Nephron progenitor cell (in vitro differentiated cells): ENCODE results near the gene SP2.

Source experiments
- DNase-seq: peaks from one replicate; pipeline ENCODE4 v3.0.0; 2021
- H3K27ac Mint-ChIP-seq: 2 replicates; pipeline ENCODE4 v1.8.0; 2021; ENCODE audit warnings: mild to moderate bottlenecking, moderate library complexity, mixed read lengths
- H3K27me3 Mint-ChIP-seq: 2 replicates; pipeline ENCODE4 v1.8.0; 2021; ENCODE audit warnings: mild to moderate bottlenecking, low read depth, mixed read lengths; ENCODE audit not compliant: poor library complexity
- H3K36me3 Mint-ChIP-seq: 2 replicates; pipeline ENCODE4 v1.8.0; 2021; ENCODE audit warnings: low read depth, mixed read lengths
- H3K4me1 Mint-ChIP-seq: 2 replicates; pipeline ENCODE4 v1.8.0; 2021; ENCODE audit warnings: mixed read lengths
- H3K4me3 Mint-ChIP-seq: 2 replicates; pipeline ENCODE4 v1.8.0; 2021; ENCODE audit warnings: mild to moderate bottlenecking, moderate library complexity, mixed read lengths
- H3K9me3 Mint-ChIP-seq: 2 replicates; pipeline ENCODE4 v1.8.0; 2021; ENCODE audit warnings: mild to moderate bottlenecking, moderate library complexity, mixed read lengths
- TF ChIP-seq, protein P1 (sequence below): fragments of 200-600 bp; sonication (generic); IDR thresholded peaks from 2 replicates; pipeline ENCODE4 v1.5.0; 2021; ENCODE audit warnings: antibody characterized with exemption

Gene SP2

GRCh38 chr17:47949946-47950345 lies 53.9 kb downstream of the SP2 start:
- Mint-ChIP-seq H3K4me1 (peaks cover 17% of the 10 kb centered on the region), H3K27ac (no peak overlapping the region), H3K36me3 (no peaks in the 10 kb centered on the region), H3K9me3 (no peaks in the 10 kb centered on the region), H3K27me3 (peaks cover 7% of the 10 kb centered on the region), H3K4me3 (no peak overlapping the region)
- DNase-seq = no peak
- TF ChIP-seq, protein P1, sequence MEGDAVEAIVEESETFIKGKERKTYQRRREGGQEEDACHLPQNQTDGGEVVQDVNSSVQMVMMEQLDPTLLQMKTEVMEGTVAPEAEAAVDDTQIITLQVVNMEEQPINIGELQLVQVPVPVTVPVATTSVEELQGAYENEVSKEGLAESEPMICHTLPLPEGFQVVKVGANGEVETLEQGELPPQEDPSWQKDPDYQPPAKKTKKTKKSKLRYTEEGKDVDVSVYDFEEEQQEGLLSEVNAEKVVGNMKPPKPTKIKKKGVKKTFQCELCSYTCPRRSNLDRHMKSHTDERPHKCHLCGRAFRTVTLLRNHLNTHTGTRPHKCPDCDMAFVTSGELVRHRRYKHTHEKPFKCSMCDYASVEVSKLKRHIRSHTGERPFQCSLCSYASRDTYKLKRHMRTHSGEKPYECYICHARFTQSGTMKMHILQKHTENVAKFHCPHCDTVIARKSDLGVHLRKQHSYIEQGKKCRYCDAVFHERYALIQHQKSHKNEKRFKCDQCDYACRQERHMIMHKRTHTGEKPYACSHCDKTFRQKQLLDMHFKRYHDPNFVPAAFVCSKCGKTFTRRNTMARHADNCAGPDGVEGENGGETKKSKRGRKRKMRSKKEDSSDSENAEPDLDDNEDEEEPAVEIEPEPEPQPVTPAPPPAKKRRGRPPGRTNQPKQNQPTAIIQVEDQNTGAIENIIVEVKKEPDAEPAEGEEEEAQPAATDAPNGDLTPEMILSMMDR = no peak

DNA sequence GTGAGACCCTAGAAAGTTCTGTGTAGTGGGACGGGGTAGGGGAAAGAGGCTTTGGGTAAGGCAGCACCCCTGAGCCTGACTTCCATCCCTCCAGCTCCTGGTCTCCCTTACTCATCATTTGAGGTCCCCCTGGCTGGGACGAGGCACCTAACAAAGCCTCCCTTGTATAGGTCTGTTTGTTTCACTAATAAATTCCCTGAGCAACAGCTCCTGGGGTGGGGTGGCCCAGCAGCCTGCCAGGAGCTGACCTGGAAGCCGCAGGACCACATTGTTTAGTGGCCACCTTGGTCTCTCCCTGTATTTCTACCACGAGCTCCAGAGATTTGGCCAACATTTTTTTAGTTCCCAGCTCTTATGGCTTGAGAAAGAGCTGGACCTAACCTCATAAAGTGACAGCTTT lies 54.4 kb downstream of the SP2 start:
- no peak for DNase-seq
- Mint-ChIP-seq H3K4me3 (no peak overlapping the region), H3K9me3 (no peaks in the 10 kb centered on the region), H3K27me3 (peaks cover 7% of the 10 kb centered on the region), H3K4me1 (peaks cover 17% of the 10 kb centered on the region), H3K36me3 (no peaks in the 10 kb centered on the region), H3K27ac (no peak overlapping the region)
- TF ChIP-seq, protein P1 = no peak

- Mint-ChIP-seq H3K36me3 (no peaks in the 10 kb centered on the region), H3K4me3 (no peak overlapping the region), H3K4me1 (peaks cover 28% of the 10 kb centered on the region), H3K27ac (no peak overlapping the region), H3K9me3 (no peaks in the 10 kb centered on the region), H3K27me3 (peaks cover 14% of the 10 kb centered on the region)
- TF ChIP-seq, protein P1 = no peak
- no peak for DNase-seq
These were observed 56.4 kb downstream of the SP2 start for GRCh38 chr17:47952171-47953021.

DNA sequence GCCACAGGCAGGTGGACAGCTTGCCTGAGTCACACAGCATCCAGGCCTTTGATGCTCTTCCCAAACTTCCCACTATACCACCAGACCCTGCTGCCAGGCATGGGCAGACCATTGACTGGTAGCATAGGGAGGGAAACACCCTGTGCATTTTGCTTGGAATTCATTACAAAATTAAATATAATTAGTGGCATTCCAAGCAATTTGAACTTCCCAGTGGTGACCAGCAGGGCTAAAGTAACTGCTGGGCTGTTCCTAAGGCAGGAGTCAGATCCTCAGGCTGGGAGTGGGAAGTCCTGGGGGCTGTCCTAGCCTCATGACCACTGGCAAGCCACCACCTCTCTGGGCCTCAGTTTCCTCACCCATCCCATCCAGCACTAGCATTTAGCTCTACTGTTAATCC lies 57.9 kb downstream of the SP2 start:
- TF ChIP-seq, protein P1 = no peak
- no peaks in the 10 kb centered on the region for H3K36me3 Mint-ChIP-seq
- H3K9me3 Mint-ChIP-seq = no peaks in the 10 kb centered on the region
- no peak overlapping the region for H3K4me3 Mint-ChIP-seq
- peaks cover 32% of the 10 kb centered on the region for H3K4me1 Mint-ChIP-seq
- H3K27ac Mint-ChIP-seq = no peak overlapping the region
- peaks cover 24% of the 10 kb centered on the region for H3K27me3 Mint-ChIP-seq
- no peak for DNase-seq

- Mint-ChIP-seq H3K4me3 (no peak overlapping the region), H3K27ac (no peak overlapping the region), H3K36me3 (no peaks in the 10 kb centered on the region), H3K4me1 (peaks cover 20% of the 10 kb centered on the region), H3K27me3 (peaks cover 30% of the 10 kb centered on the region), H3K9me3 (no peaks in the 10 kb centered on the region)
- no peak for DNase-seq
- TF ChIP-seq, protein P1 = no peak
These were observed 59.7 kb downstream of the SP2 start for GRCh38 chr17:47955497-47956461.
